H9 (cell line): ENCODE measurements around the gene GTPBP4. TPM values are rescaled to one million over a fixed set of nuclear protein-coding genes. Genes with fewer than 3 reads are reported as not detected.

Experiments
- DNase-seq: peaks from one replicate; pipeline ENCODE4 v3.0.0-alpha.2; 2017
- H2AFZ ChIP-seq: one replicate; pipeline ENCODE4 v1.6.1; 2013; ENCODE audit warnings: mild to moderate bottlenecking, low read length, control low read depth, moderate library complexity
- H2AK5ac ChIP-seq: 2 replicates; pipeline ENCODE4 v1.6.1; 2013; ENCODE audit warnings: low read length, control low read depth, mixed read lengths; ENCODE audit not compliant: insufficient read length
- H2BK120ac ChIP-seq: one replicate; pipeline ENCODE4 v1.6.1; 2013; ENCODE audit warnings: low read depth, mild to moderate bottlenecking, low read length, control low read depth, inconsistent platforms; ENCODE audit not compliant: poor library complexity, severe bottlenecking
- H2BK12ac ChIP-seq: 2 replicates; pipeline ENCODE4 v1.6.1; 2013; ENCODE audit warnings: low read length, control low read depth, mixed read lengths, low read depth; ENCODE audit not compliant: insufficient read length
- H2BK15ac ChIP-seq: 2 replicates; pipeline ENCODE4 v1.6.1; 2013; ENCODE audit warnings: low read depth, low read length, control low read depth
- H2BK20ac ChIP-seq: one replicate; pipeline ENCODE4 v1.6.1; 2013; ENCODE audit warnings: low read depth, mild to moderate bottlenecking, low read length, control low read depth, inconsistent platforms; ENCODE audit not compliant: poor library complexity, severe bottlenecking
- H2BK5ac ChIP-seq: 2 replicates; pipeline ENCODE4 v1.6.1; 2013; ENCODE audit warnings: low read length, control low read depth, mixed read lengths; ENCODE audit not compliant: insufficient read length
- H3K14ac ChIP-seq: 2 replicates; pipeline ENCODE4 v1.6.1; 2013; ENCODE audit warnings: low read length, control low read depth; ENCODE audit not compliant: insufficient read depth
- H3K18ac ChIP-seq: 2 replicates; pipeline ENCODE4 v1.6.1; 2013; ENCODE audit warnings: low read depth, mild to moderate bottlenecking, mixed read lengths, low read length, control low read depth; ENCODE audit not compliant: insufficient read length
- H3K23ac ChIP-seq: 2 replicates; pipeline ENCODE4 v1.6.1; 2013; ENCODE audit warnings: low read length, control low read depth, mixed read lengths, low read depth; ENCODE audit not compliant: insufficient read length
- H3K23me2 ChIP-seq: 2 replicates; pipeline ENCODE4 v1.6.1; 2013; ENCODE audit warnings: low read depth, mild to moderate bottlenecking, mixed read lengths, low read length, control low read depth; ENCODE audit not compliant: insufficient read length, poor library complexity, severe bottlenecking
- H3K27ac ChIP-seq: 2 replicates; pipeline ENCODE4 v1.5.1; 2013; ENCODE audit warnings: low read length, control low read depth, mixed read lengths, low read depth; ENCODE audit not compliant: insufficient read length
- H3K27me3 ChIP-seq: 2 replicates; pipeline ENCODE4 v1.6.1; 2013; ENCODE audit warnings: low read length, control low read depth, inconsistent platforms; ENCODE audit not compliant: insufficient read depth
- H3K4ac ChIP-seq: 2 replicates; pipeline ENCODE4 v1.6.1; 2013; ENCODE audit warnings: low read depth, mild to moderate bottlenecking, control low read depth, inconsistent platforms, low read length, moderate library complexity
- H3K4me1 ChIP-seq: 2 replicates; pipeline ENCODE4 v1.6.1; 2013; ENCODE audit warnings: low read length, control low read depth, inconsistent platforms; ENCODE audit not compliant: insufficient read depth
- H3K4me2 ChIP-seq: 2 replicates; pipeline ENCODE4 v1.6.1; 2013; ENCODE audit warnings: low read length, control low read depth, mixed read lengths; ENCODE audit not compliant: insufficient read length, insufficient read depth
- H3K56ac ChIP-seq: 2 replicates; pipeline ENCODE4 v1.6.1; 2013; ENCODE audit warnings: low read depth, mild to moderate bottlenecking, mixed read lengths, low read length, control low read depth; ENCODE audit not compliant: insufficient read length
- H3K79me1 ChIP-seq: 2 replicates; pipeline ENCODE4 v1.6.1; 2013; ENCODE audit warnings: low read depth, mild to moderate bottlenecking, moderate library complexity, low read length, control low read depth, inconsistent platforms; ENCODE audit not compliant: insufficient read depth, poor library complexity, severe bottlenecking
- H3K79me2 ChIP-seq: 2 replicates; pipeline ENCODE4 v1.6.1; 2013; ENCODE audit warnings: low read length, control low read depth, inconsistent platforms; ENCODE audit not compliant: insufficient read depth
- H3K9ac ChIP-seq: 2 replicates; pipeline ENCODE4 v1.6.1; 2013; ENCODE audit warnings: low read length, control low read depth, mixed read lengths; ENCODE audit not compliant: insufficient read length; ENCODE audit errors: extremely low read depth
- H3K9me3 ChIP-seq: one replicate; pipeline ENCODE4 v1.6.1; 2013; ENCODE audit warnings: low read depth, low read length, inconsistent platforms; ENCODE audit not compliant: control insufficient read depth
- H3T11ph ChIP-seq: one replicate; pipeline ENCODE4 v1.6.1; 2013; ENCODE audit warnings: mild to moderate bottlenecking, low read length, control low read depth, inconsistent platforms
- H4K20me1 ChIP-seq: one replicate; pipeline ENCODE4 v1.6.1; 2013; ENCODE audit not compliant: control insufficient read depth, insufficient read length, insufficient read depth
- H4K5ac ChIP-seq: 2 replicates; pipeline ENCODE4 v1.6.1; 2013; ENCODE audit warnings: low read depth, mild to moderate bottlenecking, mixed read lengths, low read length, control low read depth; ENCODE audit not compliant: insufficient read length
- H4K8ac ChIP-seq: replicated peaks from 2 replicates; pipeline ENCODE4 v1.6.1; 2013; ENCODE audit warnings: low read length, control low read depth, mixed read lengths, low read depth; ENCODE audit not compliant: insufficient read length
- H4K91ac ChIP-seq: 2 replicates; pipeline ENCODE4 v1.6.1; 2013; ENCODE audit warnings: low read depth, mild to moderate bottlenecking, moderate library complexity, mixed read lengths, low read length, control low read depth; ENCODE audit not compliant: insufficient read length
- H3K27ac Mint-ChIP-seq, 3 experiments: 2 replicates in 2 of 3; 3 replicates in 1 of 3; pipeline ENCODE4 v1.8.0; 2020 to 2021; ENCODE audit warnings: mixed read lengths in 3 of 3, mild to moderate bottlenecking in 1 of 3, moderate library complexity in 1 of 3
- H3K27me3 Mint-ChIP-seq: 2 replicates; pipeline ENCODE4 v1.8.0; 2021; ENCODE audit warnings: low read depth, mild to moderate bottlenecking, moderate library complexity, mixed read lengths
- H3K36me3 Mint-ChIP-seq, 3 experiments: 2 replicates in 2 of 3; 3 replicates in 1 of 3; pipeline ENCODE4 v1.8.0; 2020 to 2021; ENCODE audit warnings: low read depth in 3 of 3, mixed read lengths in 3 of 3; ENCODE audit not compliant: insufficient read depth in 1 of 3
- H3K4me1 Mint-ChIP-seq, 2 experiments: 2 replicates each; pipeline ENCODE4 v1.8.0; 2020; ENCODE audit warnings: mixed read lengths in 2 of 2
- H3K4me3 Mint-ChIP-seq, 2 experiments: 2 replicates in 1 of 2; 3 replicates in 1 of 2; pipeline ENCODE4 v1.8.0; 2020 to 2021; ENCODE audit warnings: mild to moderate bottlenecking in 2 of 2, mixed read lengths in 2 of 2, moderate library complexity in 1 of 2
- H3K9me3 Mint-ChIP-seq, 2 experiments: 2 replicates in 1 of 2; 3 replicates in 1 of 2; pipeline ENCODE4 v1.8.0; 2020; ENCODE audit warnings: mild to moderate bottlenecking in 2 of 2, mixed read lengths in 2 of 2, moderate library complexity in 1 of 2
- WGBS: extraction: QIAGEN DNeasy Blood & Tissue Kit; methylation state at CpG from one replicate; pipeline ENCODE4 v1.1.7; 2013; ENCODE audit warnings: missing lambda C conversion rate, low lambda C conversion rate, mixed read lengths; ENCODE audit not compliant: insufficient read length; ENCODE audit errors: extremely low coverage; 5-methylcytosine and 5-hydroxymethylcytosine counted together
- total RNA-seq: library from RNA; stranded (reverse); gene quantifications from 2 replicates; pipeline ENCODE4 v1.2.1, GENCODE V29; 2021
- TF ChIP-seq, protein P1 (sequence below): fragments of 200-600 bp; sonication (generic); conservative IDR thresholded peaks from 3 replicates; pipeline ENCODE4 v1.8.0; 2021; ENCODE audit warnings: antibody characterized with exemption, mild to moderate bottlenecking

The GTPBP4 gene
- total RNA-seq, 1 experiment from 2014 or later = 134 TPM

DNA sequence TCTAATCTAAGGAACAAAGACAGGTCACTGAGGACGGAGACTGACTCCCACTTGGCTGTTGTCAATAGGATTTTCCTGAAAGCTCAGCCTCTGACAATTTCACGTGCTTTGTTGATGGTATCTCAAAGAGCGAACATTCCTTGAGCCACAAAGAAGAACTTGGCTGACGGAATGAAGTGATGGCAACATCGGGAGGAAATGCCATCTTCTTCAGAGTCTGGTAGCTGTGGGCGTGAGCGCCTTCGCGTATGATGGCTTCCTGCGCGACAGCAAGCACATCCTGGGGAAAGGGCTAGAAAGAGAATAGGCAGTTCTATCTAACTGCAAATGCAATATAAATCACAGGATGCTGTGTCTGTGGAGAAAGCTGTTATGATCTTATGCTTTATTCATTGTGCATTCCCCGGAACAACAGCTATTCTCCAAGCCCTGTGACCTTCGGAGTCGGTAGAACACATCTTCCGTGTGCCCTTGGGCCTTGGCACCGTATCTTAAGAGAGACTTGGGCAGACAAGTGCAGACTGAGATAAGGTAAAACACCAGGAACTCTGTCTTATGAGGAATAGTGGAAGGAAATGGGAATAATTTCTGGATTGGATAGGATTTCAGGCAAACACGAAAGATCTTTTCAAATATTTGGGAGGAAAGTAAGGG is 19.6 kb upstream of the GTPBP4 start:
- Mint-ChIP-seq H3K4me1 (peaks cover 21 to 26% of the 10 kb centered on the region in 2 experiments), H3K27ac (peak overlapping the region in 1 of 3 experiments; percentile 3; a peak in 1 of 7 replicates), H3K4me3 (no peak overlapping the region), H3K36me3 (peaks cover 0 to 4% (median 0%) of the 10 kb centered on the region in 3 experiments; a peak in 1 of 7 replicates), H3K9me3 (peaks cover 2 to 11% of the 10 kb centered on the region in 2 experiments; a peak in 3 of 5 replicates), H3K27me3 (peaks cover 3% of the 10 kb centered on the region)
- Histone ChIP-seq H3K4me2 (no peak overlapping the region), H3K14ac (no peak overlapping the region), H2BK15ac (no peak overlapping the region), H3K79me1 (no peaks in the 10 kb centered on the region), H4K20me1 (no peaks in the 10 kb centered on the region), H3K27me3 (no peaks in the 10 kb centered on the region), H3K56ac (no peak overlapping the region), H3K4me1 (no peaks in the 10 kb centered on the region), H3K79me2 (no peaks in the 10 kb centered on the region), H2BK20ac (no peak overlapping the region), H3K23ac (no peak overlapping the region), H2BK120ac (no peak overlapping the region), H3K27ac (no peak overlapping the region), H3K18ac (no peak overlapping the region), H3K4ac (no peak overlapping the region), H2AFZ (no peak overlapping the region), H2BK5ac (no peak overlapping the region), H3T11ph (no peak overlapping the region), H3K23me2 (no peaks in the 10 kb centered on the region), H2AK5ac (no peak overlapping the region), H3K9me3 (no peaks in the 10 kb centered on the region), H4K5ac (no peak overlapping the region), H4K8ac (no peak overlapping the region), H2BK12ac (no peak overlapping the region), H3K9ac (no peak overlapping the region), H4K91ac (no peak overlapping the region)
- no CpG with 5 or more reads among the region's 17 CpGs for WGBS
- DNase-seq = no peak
- TF ChIP-seq, protein P1, sequence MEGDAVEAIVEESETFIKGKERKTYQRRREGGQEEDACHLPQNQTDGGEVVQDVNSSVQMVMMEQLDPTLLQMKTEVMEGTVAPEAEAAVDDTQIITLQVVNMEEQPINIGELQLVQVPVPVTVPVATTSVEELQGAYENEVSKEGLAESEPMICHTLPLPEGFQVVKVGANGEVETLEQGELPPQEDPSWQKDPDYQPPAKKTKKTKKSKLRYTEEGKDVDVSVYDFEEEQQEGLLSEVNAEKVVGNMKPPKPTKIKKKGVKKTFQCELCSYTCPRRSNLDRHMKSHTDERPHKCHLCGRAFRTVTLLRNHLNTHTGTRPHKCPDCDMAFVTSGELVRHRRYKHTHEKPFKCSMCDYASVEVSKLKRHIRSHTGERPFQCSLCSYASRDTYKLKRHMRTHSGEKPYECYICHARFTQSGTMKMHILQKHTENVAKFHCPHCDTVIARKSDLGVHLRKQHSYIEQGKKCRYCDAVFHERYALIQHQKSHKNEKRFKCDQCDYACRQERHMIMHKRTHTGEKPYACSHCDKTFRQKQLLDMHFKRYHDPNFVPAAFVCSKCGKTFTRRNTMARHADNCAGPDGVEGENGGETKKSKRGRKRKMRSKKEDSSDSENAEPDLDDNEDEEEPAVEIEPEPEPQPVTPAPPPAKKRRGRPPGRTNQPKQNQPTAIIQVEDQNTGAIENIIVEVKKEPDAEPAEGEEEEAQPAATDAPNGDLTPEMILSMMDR = no peak
